ENCODE measurements around the gene NEURL1B.

- no peak for TF ChIP-seq RFX5 (IDR thresholded peaks at IDR 0.05)
- no peak for TF ChIP-seq CTCF (IDR thresholded peaks at IDR 0.05)
- TF ChIP-seq PHF8 (IDR thresholded peaks at IDR 0.05; ENCODE audit: borderline replicate concordance, low read depth): no peak
- no peak for TF ChIP-seq MAX (IDR thresholded peaks at IDR 0.05)
- TF ChIP-seq POLR2A (IDR thresholded peaks at IDR 0.05; ENCODE audit: low read length): no peak
- TF ChIP-seq POLR2AphosphoS2 (conservative IDR thresholded peaks at IDR 0.05; ENCODE audit: low read length): no peak
- no peak for TF ChIP-seq CHD2 (IDR thresholded peaks at IDR 0.05; ENCODE audit: low read length, partially characterized antibody)
- no peak for TF ChIP-seq MAZ (IDR thresholded peaks at IDR 0.05; ENCODE audit: borderline replicate concordance, low read depth, low read length)
- TF ChIP-seq CBX2 (IDR thresholded peaks at IDR 0.05; ENCODE audit: borderline replicate concordance, low read depth): no peak
- no peak for TF ChIP-seq EP300 (IDR thresholded peaks at IDR 0.05)
- TF ChIP-seq ELK1 (IDR thresholded peaks at IDR 0.05; ENCODE audit: low read depth, low read length): no peak
Observed at GRCh38 chr5:172637110-172637580, 3.9 kb upstream of the NEURL1B start.

All from A549 (cell line).